GM23338 (cell line): ENCODE results near the gene CEND1. TPM values are rescaled to one million over a fixed set of nuclear protein-coding genes. Genes with fewer than 3 reads are reported as not detected.

ENCODE experiments used
- ATAC-seq: fragments of 200-7000 bp; cut with Tn5 transposase; 3 replicates; pipeline ENCODE4 v1.9.1; 2020
- DNase-seq: peaks from one replicate; pipeline ENCODE4 v3.0.0-alpha.2; 2015; ENCODE audit warnings: low spot score
- H2AFZ ChIP-seq: fragments of 200-600 bp; sonication (generic); 2 replicates; pipeline ENCODE4 v1.8.0; 2016; ENCODE audit warnings: antibody characterized with exemption, mild to moderate bottlenecking, moderate library complexity
- H3F3A ChIP-seq: fragments of 200-600 bp; sonication (generic); replicated peaks from 2 replicates; pipeline ENCODE4 v1.8.0; 2017; ENCODE audit warnings: antibody characterized with exemption, mixed run types, low read depth
- H3K27ac ChIP-seq: fragments of 200-600 bp; sonication (generic); 2 replicates; pipeline ENCODE4 v1.6.1; 2016; ENCODE audit warnings: low read depth
- H3K27me3 ChIP-seq: fragments of 200-600 bp; sonication (generic); 2 replicates; pipeline ENCODE4 v1.8.0; 2016; ENCODE audit warnings: mild to moderate bottlenecking, mixed run types, moderate library complexity; ENCODE audit not compliant: insufficient read depth
- H3K36me3 ChIP-seq: fragments of 200-600 bp; sonication (generic); 2 replicates; pipeline ENCODE4 v1.8.0; 2016; ENCODE audit warnings: mild to moderate bottlenecking; ENCODE audit not compliant: insufficient read depth
- H3K4me1 ChIP-seq: fragments of 200-600 bp; sonication (generic); 2 replicates; pipeline ENCODE4 v1.8.0; 2016; ENCODE audit warnings: mild to moderate bottlenecking, moderate library complexity; ENCODE audit not compliant: insufficient read depth
- H3K4me2 ChIP-seq: fragments of 200-600 bp; sonication (generic); 2 replicates; pipeline ENCODE4 v1.7.1; 2017; ENCODE audit warnings: mixed run types
- H3K4me3 ChIP-seq: fragments of 200-600 bp; sonication (generic); 2 replicates; pipeline ENCODE4 v1.6.1; 2016; ENCODE audit warnings: mixed run types
- H3K79me2 ChIP-seq: fragments of 200-600 bp; sonication (generic); replicated peaks from 2 replicates; pipeline ENCODE4 v1.8.0; 2017; ENCODE audit warnings: mild to moderate bottlenecking; ENCODE audit not compliant: insufficient read depth
- H3K9me2 ChIP-seq: fragments of 200-600 bp; sonication (generic); 2 replicates; pipeline ENCODE4 v1.8.0; 2017; ENCODE audit not compliant: insufficient read depth
- H4K20me1 ChIP-seq: fragments of 200-600 bp; sonication (generic); replicated peaks from 2 replicates; pipeline ENCODE4 v1.8.0; 2017; ENCODE audit warnings: mild to moderate bottlenecking; ENCODE audit not compliant: insufficient read depth
- H3K27ac Mint-ChIP-seq: 2 replicates; pipeline ENCODE4 v1.8.0; 2020; ENCODE audit warnings: inconsistent platforms, mild to moderate bottlenecking, moderate library complexity, mixed read lengths
- H3K27me3 Mint-ChIP-seq: 3 replicates; pipeline ENCODE4 v1.8.0; 2022; ENCODE audit warnings: low read depth, mild to moderate bottlenecking, moderate library complexity, mixed read lengths, inconsistent platforms; ENCODE audit not compliant: insufficient read depth, poor library complexity
- H3K36me3 Mint-ChIP-seq: 3 replicates; pipeline ENCODE4 v1.8.0; 2021; ENCODE audit warnings: low read depth, mild to moderate bottlenecking, inconsistent platforms, moderate library complexity, mixed read lengths
- H3K4me1 Mint-ChIP-seq: 3 replicates; pipeline ENCODE4 v1.8.0; 2020; ENCODE audit warnings: mild to moderate bottlenecking, inconsistent platforms, mixed read lengths
- H3K4me3 Mint-ChIP-seq: 3 replicates; pipeline ENCODE4 v1.8.0; 2021; ENCODE audit warnings: moderate library complexity, mild to moderate bottlenecking, inconsistent platforms, mixed read lengths
- H3K9me3 Mint-ChIP-seq: 3 replicates; pipeline ENCODE4 v1.8.0; 2020; ENCODE audit warnings: moderate library complexity, mild to moderate bottlenecking, inconsistent platforms, mixed read lengths
- CREB1 ChIP-seq: fragments of 250-450 bp; sonication (Bioruptor Pico); IDR thresholded peaks from 2 replicates; pipeline ENCODE4 v1.5.0; 2020; ENCODE audit warnings: low read depth, mild to moderate bottlenecking, moderate library complexity
- EZH2 ChIP-seq: fragments of 200-600 bp; sonication (generic); IDR thresholded peaks from one replicate; pipeline ENCODE4 v1.8.0; 2017; ENCODE audit warnings: antibody characterized with exemption, mild to moderate bottlenecking, low read depth; ENCODE audit not compliant: unreplicated experiment
- EZH2phosphoT487 ChIP-seq: fragments of 200-600 bp; sonication (generic); IDR thresholded peaks from one replicate; pipeline ENCODE4 v1.8.1; 2018; ENCODE audit warnings: antibody characterized with exemption; ENCODE audit not compliant: unreplicated experiment
- NANOG ChIP-seq: IDR thresholded peaks from 2 replicates; pipeline ENCODE4 v1.6.1; 2016; ENCODE audit warnings: antibody characterized with exemption, borderline replicate concordance
- STAT1 ChIP-seq: IDR thresholded peaks from one replicate; pipeline ENCODE4 v1.6.1; 2016; ENCODE audit warnings: antibody characterized with exemption; ENCODE audit not compliant: unreplicated experiment
- ZNF114 ChIP-seq: fragments of 250-450 bp; sonication (Bioruptor Pico); IDR thresholded peaks from 2 replicates; pipeline ENCODE4 v1.5.0; 2020; ENCODE audit warnings: mild to moderate bottlenecking, moderate library complexity
- ZNF331 ChIP-seq: fragments of 250-450 bp; sonication (Bioruptor Pico); IDR thresholded peaks from 2 replicates; pipeline ENCODE4 v1.5.0; 2020; ENCODE audit warnings: low read depth, mild to moderate bottlenecking, moderate library complexity
- polyA plus RNA-seq: library from polyadenylated mRNA; unstranded; fragments of >200 nt; fragmentation: Nextera tagmentation; extraction: Ambion mirVana; gene quantifications from 2 replicates; pipeline ENCODE4 v1.2.1, GENCODE V29; 2016
- total RNA-seq: library from RNA; depleted of rRNA; stranded (reverse); fragments of >200 nt; shearing (Covaris generic); gene quantifications from 2 replicates; pipeline ENCODE4 v1.2.3, GENCODE V29; 2014
- TF ChIP-seq, protein P1 (sequence below): IDR thresholded peaks from 2 replicates; pipeline ENCODE4 v1.6.1; 2016; ENCODE audit warnings: antibody characterized with exemption
- TF ChIP-seq, protein P2 (sequence below), 2 experiments: fragments of 200-600 bp in 1 of 2; sonication (generic) in 1 of 2; conservative IDR thresholded peaks; 2 replicates each; pipeline versions ENCODE4 v1.5.1 to v1.6.1; 2016 to 2017; ENCODE audit warnings: antibody characterized with exemption in 2 of 2, low read depth in 2 of 2, mild to moderate bottlenecking in 2 of 2, moderate library complexity in 1 of 2
- TF ChIP-seq, protein P3 (sequence below): IDR thresholded peaks from one replicate; pipeline ENCODE4 v1.6.1; 2018; ENCODE audit warnings: antibody characterized with exemption; ENCODE audit not compliant: unreplicated experiment

The CEND1 gene
- total and polyA plus RNA-seq, 2 experiments from 2014 or later = 4.8 to 5.5 TPM

DNA sequence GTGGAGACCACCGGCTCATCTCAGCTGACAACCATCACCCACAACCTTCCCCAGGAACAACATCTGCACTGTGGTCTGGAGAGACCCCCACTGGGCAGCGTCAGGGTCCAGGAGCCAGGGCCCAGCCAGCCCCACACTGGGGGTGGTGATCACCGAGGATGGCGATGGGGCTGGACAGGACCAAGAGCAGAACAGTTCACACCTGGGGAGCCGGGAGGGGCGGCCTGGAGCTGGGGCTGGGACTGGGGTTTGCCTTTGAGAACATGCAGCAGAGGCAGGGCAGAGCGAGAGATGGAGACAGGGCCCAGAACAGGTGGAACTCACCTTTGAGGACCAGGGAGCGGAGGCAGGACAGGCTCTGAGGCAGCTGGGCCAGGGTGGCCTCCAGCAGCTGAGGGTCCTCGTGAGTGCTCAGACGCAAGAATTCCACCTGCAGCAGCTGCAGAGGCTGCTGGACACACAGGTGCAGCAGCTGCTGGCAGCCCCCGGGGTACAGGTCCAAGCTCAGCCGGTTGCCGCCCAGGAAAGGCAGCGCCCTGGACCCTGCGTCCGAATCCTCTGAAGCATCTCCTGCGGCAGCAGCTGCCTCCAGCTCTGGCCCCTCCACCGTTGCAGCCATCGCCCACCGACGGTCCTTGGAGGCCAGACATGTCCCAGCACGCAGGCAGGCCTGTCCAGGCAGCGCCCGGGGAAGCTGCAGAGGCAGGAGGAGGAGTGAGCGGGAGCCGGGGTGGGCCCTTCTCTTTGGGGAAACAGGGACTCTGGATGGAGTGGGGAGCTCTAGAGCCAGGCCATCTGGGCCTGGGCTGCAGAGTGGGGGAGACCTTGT is 14.1 kb upstream of the CEND1 start:
- ATAC-seq = peak; percentile 0; the same call in 1 of the 3 replicates
- peaks cover 22% of the 10 kb centered on the region; the same call in 1 of the 2 replicates for H3F3A ChIP-seq
- peaks cover 17% of the 10 kb centered on the region for H3K79me2 ChIP-seq
- no peaks in the 10 kb centered on the region for H4K20me1 ChIP-seq
- peaks cover 7% of the 10 kb centered on the region; the same call in 2 of the 3 replicates for H3K4me1 Mint-ChIP-seq
- no peak overlapping the region for H2AFZ ChIP-seq
- H3K27me3 ChIP-seq = no peaks in the 10 kb centered on the region
- no peaks in the 10 kb centered on the region for H3K36me3 ChIP-seq
- H3K4me3 ChIP-seq = peak overlapping the region; percentile 74
- no peaks in the 10 kb centered on the region for H3K9me3 Mint-ChIP-seq
- DNase-seq = no peak
- no peak overlapping the region; the same call in 1 of the 2 replicates for H3K27ac Mint-ChIP-seq
- TF ChIP-seq, protein P1, sequence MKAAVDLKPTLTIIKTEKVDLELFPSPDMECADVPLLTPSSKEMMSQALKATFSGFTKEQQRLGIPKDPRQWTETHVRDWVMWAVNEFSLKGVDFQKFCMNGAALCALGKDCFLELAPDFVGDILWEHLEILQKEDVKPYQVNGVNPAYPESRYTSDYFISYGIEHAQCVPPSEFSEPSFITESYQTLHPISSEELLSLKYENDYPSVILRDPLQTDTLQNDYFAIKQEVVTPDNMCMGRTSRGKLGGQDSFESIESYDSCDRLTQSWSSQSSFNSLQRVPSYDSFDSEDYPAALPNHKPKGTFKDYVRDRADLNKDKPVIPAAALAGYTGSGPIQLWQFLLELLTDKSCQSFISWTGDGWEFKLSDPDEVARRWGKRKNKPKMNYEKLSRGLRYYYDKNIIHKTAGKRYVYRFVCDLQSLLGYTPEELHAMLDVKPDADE = no peak
- H3K36me3 Mint-ChIP-seq = peaks cover 2% of the 10 kb centered on the region; the same call in 1 of the 3 replicates
- no peak overlapping the region for H3K27ac ChIP-seq
- H3K4me2 ChIP-seq = peak overlapping the region; percentile 96
- H3K27me3 Mint-ChIP-seq = peaks cover 20% of the 10 kb centered on the region
- H3K4me3 Mint-ChIP-seq = peak overlapping the region; percentile 76
- H3K9me2 ChIP-seq = no peaks in the 10 kb centered on the region
- H3K4me1 ChIP-seq = peaks cover 7% of the 10 kb centered on the region; the same call in 1 of the 2 replicates

DNA sequence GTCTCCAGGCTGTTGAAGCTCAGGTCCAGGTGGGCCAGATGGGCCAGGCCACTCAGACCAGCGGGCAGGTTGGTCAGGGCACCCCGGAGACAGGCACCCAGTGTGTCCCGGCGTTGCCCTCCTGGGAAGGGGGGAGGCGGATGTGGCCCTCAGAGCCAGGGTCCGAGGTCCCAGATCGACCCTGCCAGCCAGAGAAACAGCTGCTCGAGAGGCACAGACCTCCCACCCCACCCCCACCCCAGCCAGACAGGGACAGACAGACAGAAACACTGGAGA is 13.5 kb upstream of the CEND1 start:
- H3K9me2 ChIP-seq = no peaks in the 10 kb centered on the region
- H4K20me1 ChIP-seq = no peaks in the 10 kb centered on the region
- peaks cover 11% of the 10 kb centered on the region for H3K79me2 ChIP-seq
- H3F3A ChIP-seq = peaks cover 24% of the 10 kb centered on the region; the same call in 1 of the 2 replicates
- no peaks in the 10 kb centered on the region for H3K27me3 ChIP-seq
- no peak overlapping the region for H2AFZ ChIP-seq
- Mint-ChIP-seq H3K9me3 (no peaks in the 10 kb centered on the region), H3K4me1 (peaks cover 7% of the 10 kb centered on the region; the same call in 2 of the 3 replicates), H3K36me3 (peaks cover 2% of the 10 kb centered on the region; the same call in 1 of the 3 replicates), H3K27me3 (peaks cover 16% of the 10 kb centered on the region), H3K4me3 (peak overlapping the region; percentile 76; the same call in 1 of the 3 replicates), H3K27ac (no peak overlapping the region)
- no peak overlapping the region for H3K27ac ChIP-seq
- TF ChIP-seq ZNF114 (no peak), EZH2 (no peak), CREB1 (no peak), NANOG (no peak), EZH2phosphoT487 (no peak), STAT1 (no peak), ZNF331 (CRISPR knock-in tag) (no peak)
- TF ChIP-seq, protein P2, sequence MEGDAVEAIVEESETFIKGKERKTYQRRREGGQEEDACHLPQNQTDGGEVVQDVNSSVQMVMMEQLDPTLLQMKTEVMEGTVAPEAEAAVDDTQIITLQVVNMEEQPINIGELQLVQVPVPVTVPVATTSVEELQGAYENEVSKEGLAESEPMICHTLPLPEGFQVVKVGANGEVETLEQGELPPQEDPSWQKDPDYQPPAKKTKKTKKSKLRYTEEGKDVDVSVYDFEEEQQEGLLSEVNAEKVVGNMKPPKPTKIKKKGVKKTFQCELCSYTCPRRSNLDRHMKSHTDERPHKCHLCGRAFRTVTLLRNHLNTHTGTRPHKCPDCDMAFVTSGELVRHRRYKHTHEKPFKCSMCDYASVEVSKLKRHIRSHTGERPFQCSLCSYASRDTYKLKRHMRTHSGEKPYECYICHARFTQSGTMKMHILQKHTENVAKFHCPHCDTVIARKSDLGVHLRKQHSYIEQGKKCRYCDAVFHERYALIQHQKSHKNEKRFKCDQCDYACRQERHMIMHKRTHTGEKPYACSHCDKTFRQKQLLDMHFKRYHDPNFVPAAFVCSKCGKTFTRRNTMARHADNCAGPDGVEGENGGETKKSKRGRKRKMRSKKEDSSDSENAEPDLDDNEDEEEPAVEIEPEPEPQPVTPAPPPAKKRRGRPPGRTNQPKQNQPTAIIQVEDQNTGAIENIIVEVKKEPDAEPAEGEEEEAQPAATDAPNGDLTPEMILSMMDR (conservative IDR thresholded peaks at IDR 0.05; ENCODE audit: low read depth in 2 of 2) = no peak
- TF ChIP-seq, protein P3, sequence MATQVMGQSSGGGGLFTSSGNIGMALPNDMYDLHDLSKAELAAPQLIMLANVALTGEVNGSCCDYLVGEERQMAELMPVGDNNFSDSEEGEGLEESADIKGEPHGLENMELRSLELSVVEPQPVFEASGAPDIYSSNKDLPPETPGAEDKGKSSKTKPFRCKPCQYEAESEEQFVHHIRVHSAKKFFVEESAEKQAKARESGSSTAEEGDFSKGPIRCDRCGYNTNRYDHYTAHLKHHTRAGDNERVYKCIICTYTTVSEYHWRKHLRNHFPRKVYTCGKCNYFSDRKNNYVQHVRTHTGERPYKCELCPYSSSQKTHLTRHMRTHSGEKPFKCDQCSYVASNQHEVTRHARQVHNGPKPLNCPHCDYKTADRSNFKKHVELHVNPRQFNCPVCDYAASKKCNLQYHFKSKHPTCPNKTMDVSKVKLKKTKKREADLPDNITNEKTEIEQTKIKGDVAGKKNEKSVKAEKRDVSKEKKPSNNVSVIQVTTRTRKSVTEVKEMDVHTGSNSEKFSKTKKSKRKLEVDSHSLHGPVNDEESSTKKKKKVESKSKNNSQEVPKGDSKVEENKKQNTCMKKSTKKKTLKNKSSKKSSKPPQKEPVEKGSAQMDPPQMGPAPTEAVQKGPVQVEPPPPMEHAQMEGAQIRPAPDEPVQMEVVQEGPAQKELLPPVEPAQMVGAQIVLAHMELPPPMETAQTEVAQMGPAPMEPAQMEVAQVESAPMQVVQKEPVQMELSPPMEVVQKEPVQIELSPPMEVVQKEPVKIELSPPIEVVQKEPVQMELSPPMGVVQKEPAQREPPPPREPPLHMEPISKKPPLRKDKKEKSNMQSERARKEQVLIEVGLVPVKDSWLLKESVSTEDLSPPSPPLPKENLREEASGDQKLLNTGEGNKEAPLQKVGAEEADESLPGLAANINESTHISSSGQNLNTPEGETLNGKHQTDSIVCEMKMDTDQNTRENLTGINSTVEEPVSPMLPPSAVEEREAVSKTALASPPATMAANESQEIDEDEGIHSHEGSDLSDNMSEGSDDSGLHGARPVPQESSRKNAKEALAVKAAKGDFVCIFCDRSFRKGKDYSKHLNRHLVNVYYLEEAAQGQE = no peak
- ATAC-seq (no peak), DNase-seq (no peak)
- H3K4me1 ChIP-seq = peaks cover 7% of the 10 kb centered on the region; the same call in 1 of the 2 replicates
- no peaks in the 10 kb centered on the region for H3K36me3 ChIP-seq
- no peak overlapping the region for H3K4me2 ChIP-seq
- no peak overlapping the region; the same call in 1 of the 2 replicates for H3K4me3 ChIP-seq
